GM21528 (cell line): ENCODE measurements around the gene LIMA1.

Experiments
- ATAC-seq: cut with Tn5 transposase; IDR thresholded peaks from one replicate; pipeline ENCODE4 v1.9.1; 2021; ENCODE audit warnings: mild to moderate bottlenecking, moderate library complexity; ENCODE audit not compliant: unreplicated experiment, low FRiP score

The LIMA1 gene

GRCh38 chr12:50192236-50192635 lies 91.1 kb downstream of the LIMA1 start:
- no peak for ATAC-seq

- ATAC-seq: no peak
Measured at GRCh38 chr12:50190859-50191258, 92.5 kb downstream of the LIMA1 start.

- ATAC-seq: no peak
Measured at GRCh38 chr12:50188875-50189575, 94.3 kb downstream of the LIMA1 start.

GRCh38 chr12:50188241-50188781 lies 95.0 kb downstream of the LIMA1 start:
- no peak for ATAC-seq

- ATAC-seq: no peak
Measured at GRCh38 chr12:50187084-50187900, 96.0 kb downstream of the LIMA1 start.

GRCh38 chr12:50186681-50187080 lies 96.6 kb downstream of the LIMA1 start:
- ATAC-seq: no peak

DNA sequence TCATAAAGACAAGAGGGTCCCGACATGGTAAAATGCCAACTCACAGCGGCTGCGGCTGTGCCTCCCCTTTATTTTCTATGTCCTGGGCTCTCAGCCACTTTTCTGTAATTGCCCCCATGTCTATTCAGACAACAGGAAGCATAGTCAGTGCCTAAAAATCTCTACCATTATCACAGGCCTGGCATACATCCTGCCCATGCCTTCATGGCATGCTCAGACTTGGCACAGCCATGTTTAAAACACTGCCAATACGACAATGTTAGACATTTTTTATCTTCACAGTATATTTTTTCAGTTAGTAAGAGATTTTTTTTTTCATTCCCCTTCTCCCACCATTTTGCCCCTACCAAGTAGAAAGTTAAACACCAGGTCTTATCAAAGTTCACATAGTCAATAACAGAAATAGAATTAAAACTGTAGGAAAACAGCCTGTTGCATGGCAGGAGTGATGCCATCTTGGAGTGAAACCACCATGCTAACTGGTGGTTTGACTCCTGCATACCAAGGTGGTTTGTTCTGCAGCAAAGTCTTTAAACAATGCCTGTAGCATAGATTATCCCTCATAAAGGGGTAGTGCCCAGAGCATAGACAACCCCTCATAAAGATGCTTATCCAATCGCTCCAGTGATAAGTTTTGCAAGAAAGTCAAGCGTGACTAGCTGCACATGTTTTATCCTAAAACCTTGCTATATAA lies 97.2 kb downstream of the LIMA1 start:
- no peak for ATAC-seq

GRCh38 chr12:50185301-50185895 lies 97.9 kb downstream of the LIMA1 start:
- ATAC-seq: no peak

DNA sequence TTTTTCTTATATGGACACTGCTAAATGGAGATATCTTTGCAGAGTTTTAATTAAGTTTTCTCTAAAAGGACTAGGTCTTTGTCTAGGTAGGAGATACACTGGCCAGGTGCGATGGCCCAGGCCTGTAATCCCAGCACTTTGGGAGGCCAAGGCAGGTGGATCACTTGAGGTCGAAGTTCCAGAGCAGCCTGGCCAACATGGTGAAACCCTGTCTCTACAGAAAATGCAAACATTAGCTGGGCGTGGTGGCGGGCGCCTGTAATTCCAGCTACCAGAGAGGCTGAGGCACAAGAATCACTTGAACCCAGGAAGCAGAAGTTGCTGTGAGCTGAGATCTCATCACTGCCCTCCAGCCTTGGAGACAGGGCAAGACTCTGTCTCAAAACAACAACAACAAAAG lies 99.1 kb downstream of the LIMA1 start:
- no peak for ATAC-seq

GRCh38 chr12:50182461-50182860 lies 100.9 kb downstream of the LIMA1 start:
- ATAC-seq: no peak

GRCh38 chr12:50181691-50182090 lies 101.6 kb downstream of the LIMA1 start:
- ATAC-seq: no peak

GRCh38 chr12:50175716-50176026 lies 107.6 kb downstream of the LIMA1 start:
- no peak for ATAC-seq

DNA sequence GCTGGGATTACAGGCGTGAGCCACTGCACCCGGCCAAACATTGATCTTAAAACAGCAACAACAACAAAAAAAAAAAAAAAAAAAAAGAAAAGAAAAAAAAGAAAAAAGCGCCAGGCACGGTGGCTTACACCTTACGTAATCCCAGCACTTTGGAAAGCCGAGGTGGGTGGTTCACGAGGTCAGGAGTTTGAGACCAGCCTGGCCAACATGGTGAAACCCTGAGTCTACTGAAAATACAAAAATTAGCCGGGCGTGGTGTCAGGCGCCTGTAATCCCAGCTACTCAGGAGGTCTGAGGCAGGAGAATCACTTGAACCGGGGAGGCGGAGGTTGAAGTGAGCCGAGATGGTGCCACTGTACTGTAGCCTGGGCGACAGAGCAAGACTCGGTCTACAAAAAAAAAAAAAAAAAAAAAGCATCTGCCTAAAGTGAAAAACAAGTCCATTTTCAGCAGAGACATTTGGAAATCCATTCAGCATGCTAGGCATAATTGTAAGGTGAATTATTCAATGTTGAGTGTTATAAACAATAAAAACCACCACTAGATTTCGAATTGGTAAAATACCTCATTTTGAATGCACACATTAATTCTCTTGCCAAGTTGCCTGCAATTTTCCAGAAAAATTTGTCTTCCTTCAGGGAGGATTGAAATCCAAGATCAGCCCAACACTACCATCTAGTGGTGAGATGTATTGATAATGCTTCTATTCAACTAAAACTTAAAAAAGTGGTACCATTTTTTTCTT lies 108.2 kb downstream of the LIMA1 start:
- ATAC-seq: no peak

DNA sequence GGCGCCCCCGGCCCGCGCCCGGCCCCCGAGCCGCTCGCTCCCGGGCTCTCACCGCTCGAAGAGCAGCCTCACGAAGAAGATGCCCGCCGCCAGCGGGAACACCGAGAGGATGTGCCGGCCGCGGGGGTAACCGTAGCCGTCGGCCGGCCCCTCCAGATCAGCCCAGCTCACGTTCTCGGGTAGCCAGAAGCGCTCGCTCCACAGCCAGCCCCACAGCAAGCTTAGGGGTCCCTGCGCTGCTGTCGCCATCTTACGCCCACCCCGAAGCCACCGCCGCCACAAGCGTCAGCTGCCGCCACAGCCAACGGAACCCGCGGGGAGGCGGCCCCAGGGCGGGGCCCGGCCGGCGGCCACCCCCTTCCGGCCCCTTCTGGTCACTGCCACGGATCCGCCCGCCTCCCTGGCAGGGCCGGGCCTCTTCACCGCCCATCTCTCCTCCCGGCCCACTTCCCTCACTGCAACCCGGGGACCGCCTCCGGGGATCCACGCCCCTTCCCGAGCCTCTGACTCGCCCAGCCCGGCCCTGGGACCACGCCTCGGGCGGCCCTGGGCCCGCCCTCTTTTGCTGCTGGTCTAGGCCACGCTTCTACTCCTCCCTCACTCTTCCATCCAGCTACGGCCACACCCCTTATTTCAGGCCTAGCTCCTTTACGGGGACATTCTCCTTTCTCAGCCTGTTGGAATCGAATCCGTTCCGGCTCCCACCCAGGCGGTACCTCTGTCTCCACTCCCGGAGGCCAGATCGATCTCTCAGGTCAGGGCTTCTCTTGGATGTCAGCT lies 116.1 kb downstream of the LIMA1 start, which contains the start of gene CERS5:
CERS5 (minus strand) TSS at position 321 of the 780 bp plus-strand sequence; CDS start at position 249, 72 bp downstream.
- ATAC-seq: peak; percentile 96

GRCh38 chr12:50166799-50167048 lies 116.6 kb downstream of the LIMA1 start:
- ATAC-seq: peak; percentile 48

GRCh38 chr12:50164963-50165362 lies 118.4 kb downstream of the LIMA1 start:
- ATAC-seq: no peak

- ATAC-seq: no peak
Measured at GRCh38 chr12:50162230-50162629, 121.1 kb downstream of the LIMA1 start.

GRCh38 chr12:50160643-50161042 lies 122.7 kb downstream of the LIMA1 start:
- no peak for ATAC-seq

GRCh38 chr12:50157259-50157658 lies 126.1 kb downstream of the LIMA1 start:
- no peak for ATAC-seq

DNA sequence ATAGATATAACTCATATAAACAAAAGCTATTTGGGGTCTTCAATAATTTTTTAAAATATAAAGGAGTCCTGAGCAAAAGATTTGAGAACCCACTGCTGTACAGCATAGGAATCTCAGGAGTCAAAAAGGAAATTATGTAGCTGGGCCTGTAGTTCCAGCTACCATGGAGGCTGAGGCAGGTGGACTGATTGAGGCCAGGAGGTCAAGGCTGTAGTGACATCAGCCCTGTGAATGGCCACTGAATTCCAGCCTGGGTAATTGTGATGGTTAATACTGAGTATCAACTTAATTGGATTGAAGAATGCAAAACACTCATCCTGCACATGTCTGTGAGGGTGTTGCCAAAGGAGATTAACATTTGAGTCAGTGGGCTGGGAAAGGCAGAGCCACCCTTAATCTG lies 126.7 kb downstream of the LIMA1 start:
- no peak for ATAC-seq
